Measurements from ENCODE around the gene VILL. TPM values are rescaled to one million over a fixed set of nuclear protein-coding genes. Genes with fewer than 3 reads are reported as not detected.

VILL gene
- total RNA-seq, 1 donor from 2014 or later, result 3.2 TPM

DNA sequence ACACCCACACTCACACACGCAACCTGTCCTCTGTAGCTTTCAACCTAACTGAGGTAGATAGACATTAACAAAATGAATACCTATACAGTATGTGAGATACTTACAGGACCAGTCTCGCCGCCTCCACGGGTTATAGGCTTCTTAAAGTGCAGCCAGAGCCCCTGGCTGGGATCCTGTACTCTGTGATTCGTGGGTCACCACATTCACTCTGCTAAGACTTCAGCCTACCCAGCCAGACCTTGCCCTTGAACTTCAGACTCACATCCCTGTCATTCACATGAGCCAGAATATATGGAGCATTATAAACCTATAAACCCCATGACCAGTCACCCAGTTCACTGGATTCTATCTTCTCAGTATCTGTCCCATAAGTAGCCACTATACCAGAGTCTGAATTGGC is 49.8 kb downstream of the VILL start:
- H3K27me3 Mint-ChIP-seq (ENCODE audit: unreplicated experiment), result peaks cover 4% of the 10 kb centered on the region
- peaks cover 2% of the 10 kb centered on the region for H3K9me3 Mint-ChIP-seq (ENCODE audit: unreplicated experiment)
- TF ChIP-seq, protein P1, sequence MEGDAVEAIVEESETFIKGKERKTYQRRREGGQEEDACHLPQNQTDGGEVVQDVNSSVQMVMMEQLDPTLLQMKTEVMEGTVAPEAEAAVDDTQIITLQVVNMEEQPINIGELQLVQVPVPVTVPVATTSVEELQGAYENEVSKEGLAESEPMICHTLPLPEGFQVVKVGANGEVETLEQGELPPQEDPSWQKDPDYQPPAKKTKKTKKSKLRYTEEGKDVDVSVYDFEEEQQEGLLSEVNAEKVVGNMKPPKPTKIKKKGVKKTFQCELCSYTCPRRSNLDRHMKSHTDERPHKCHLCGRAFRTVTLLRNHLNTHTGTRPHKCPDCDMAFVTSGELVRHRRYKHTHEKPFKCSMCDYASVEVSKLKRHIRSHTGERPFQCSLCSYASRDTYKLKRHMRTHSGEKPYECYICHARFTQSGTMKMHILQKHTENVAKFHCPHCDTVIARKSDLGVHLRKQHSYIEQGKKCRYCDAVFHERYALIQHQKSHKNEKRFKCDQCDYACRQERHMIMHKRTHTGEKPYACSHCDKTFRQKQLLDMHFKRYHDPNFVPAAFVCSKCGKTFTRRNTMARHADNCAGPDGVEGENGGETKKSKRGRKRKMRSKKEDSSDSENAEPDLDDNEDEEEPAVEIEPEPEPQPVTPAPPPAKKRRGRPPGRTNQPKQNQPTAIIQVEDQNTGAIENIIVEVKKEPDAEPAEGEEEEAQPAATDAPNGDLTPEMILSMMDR (IDR thresholded peaks at IDR 0.05; ENCODE audit: partially characterized antibody, unreplicated experiment), result no peak
- no peak overlapping the region for H3K4me3 Mint-ChIP-seq (ENCODE audit: unreplicated experiment)
- H3K4me1 Mint-ChIP-seq (ENCODE audit: low read depth, unreplicated experiment), result peaks cover 2% of the 10 kb centered on the region
- no peak for DNase-seq
- H3K36me3 Mint-ChIP-seq (ENCODE audit: unreplicated experiment), result no peaks in the 10 kb centered on the region
- H3K27ac Mint-ChIP-seq (ENCODE audit: unreplicated experiment), result no peak overlapping the region

DNA sequence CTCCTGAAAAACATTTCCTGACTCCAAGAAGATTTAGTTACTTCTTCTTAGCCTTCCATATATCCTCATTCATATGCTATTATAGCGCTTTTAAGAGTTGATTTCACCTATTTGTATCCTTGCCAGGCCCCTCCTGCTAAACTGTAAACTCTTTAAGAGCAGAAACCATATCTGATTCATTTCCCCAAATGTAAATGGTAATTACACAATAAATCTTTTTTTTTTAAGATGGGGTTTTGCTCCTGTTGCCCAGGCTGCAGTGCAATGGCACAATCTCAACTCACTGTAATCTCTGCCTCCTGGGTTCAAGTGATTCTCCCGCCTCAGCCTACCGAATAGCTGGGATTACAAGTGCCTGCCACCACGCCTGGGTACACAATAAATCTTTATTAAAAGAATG is 52.9 kb downstream of the VILL start:
- Mint-ChIP-seq H3K36me3 (ENCODE audit: unreplicated experiment) (peaks cover 5% of the 10 kb centered on the region), H3K27me3 (ENCODE audit: unreplicated experiment) (peaks cover 2% of the 10 kb centered on the region), H3K9me3 (ENCODE audit: unreplicated experiment) (no peaks in the 10 kb centered on the region), H3K4me1 (ENCODE audit: low read depth, unreplicated experiment) (no peaks in the 10 kb centered on the region), H3K4me3 (ENCODE audit: unreplicated experiment) (no peak overlapping the region), H3K27ac (ENCODE audit: unreplicated experiment) (no peak overlapping the region)
- TF ChIP-seq, protein P1 (IDR thresholded peaks at IDR 0.05; ENCODE audit: partially characterized antibody, unreplicated experiment), result no peak
- DNase-seq, result no peak

DNA sequence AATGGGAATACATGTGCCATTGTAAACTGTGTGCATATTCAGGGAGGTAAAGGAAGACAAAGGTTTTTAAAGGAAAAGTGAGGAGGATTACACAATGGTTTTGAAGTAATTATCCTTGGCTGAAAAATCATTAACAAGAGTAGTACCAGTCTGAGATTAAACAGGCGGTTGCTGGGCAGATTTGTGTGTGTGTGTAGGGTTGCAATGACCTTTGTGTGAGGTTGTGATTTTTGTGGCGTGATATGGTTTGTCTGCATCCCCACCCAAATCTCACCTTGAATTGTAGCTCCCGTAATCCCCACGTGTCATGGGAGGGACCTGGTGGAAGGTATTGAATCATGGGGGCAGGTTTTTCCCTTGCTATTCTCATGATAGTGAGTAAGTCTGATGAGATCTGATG is 55.4 kb downstream of the VILL start:
- no peaks in the 10 kb centered on the region for H3K4me1 Mint-ChIP-seq (ENCODE audit: low read depth, unreplicated experiment)
- no peak overlapping the region for H3K4me3 Mint-ChIP-seq (ENCODE audit: unreplicated experiment)
- no peaks in the 10 kb centered on the region for H3K9me3 Mint-ChIP-seq (ENCODE audit: unreplicated experiment)
- TF ChIP-seq, protein P1 (IDR thresholded peaks at IDR 0.05; ENCODE audit: partially characterized antibody, unreplicated experiment), result no peak
- DNase-seq, result no peak
- peaks cover 5% of the 10 kb centered on the region for H3K36me3 Mint-ChIP-seq (ENCODE audit: unreplicated experiment)
- no peak overlapping the region for H3K27ac Mint-ChIP-seq (ENCODE audit: unreplicated experiment)
- H3K27me3 Mint-ChIP-seq (ENCODE audit: unreplicated experiment), result peaks cover 3% of the 10 kb centered on the region

DNA sequence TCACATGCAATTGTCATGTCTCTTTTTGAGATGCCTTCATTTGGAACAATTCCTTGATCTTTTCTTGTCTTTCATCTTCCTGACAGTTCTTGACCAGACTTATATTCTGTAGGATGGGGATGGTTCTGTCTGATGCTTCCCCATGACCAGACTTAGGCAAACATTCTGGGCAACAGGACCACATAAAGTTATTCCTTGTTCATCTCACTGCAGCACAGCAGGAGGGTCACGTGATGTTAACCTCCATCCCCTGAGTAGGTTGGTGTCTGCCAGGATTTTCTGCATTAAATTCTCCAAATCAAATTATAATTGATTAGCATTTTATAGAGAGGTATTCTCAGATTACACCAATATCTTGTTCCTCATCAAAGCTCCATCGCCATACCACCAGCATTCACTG is 56.2 kb downstream of the VILL start:
- H3K4me1 Mint-ChIP-seq (ENCODE audit: low read depth, unreplicated experiment), result no peaks in the 10 kb centered on the region
- TF ChIP-seq, protein P1 (IDR thresholded peaks at IDR 0.05; ENCODE audit: partially characterized antibody, unreplicated experiment), result no peak
- DNase-seq, result no peak
- H3K4me3 Mint-ChIP-seq (ENCODE audit: unreplicated experiment), result no peak overlapping the region
- H3K9me3 Mint-ChIP-seq (ENCODE audit: unreplicated experiment), result peaks cover 3% of the 10 kb centered on the region
- H3K27ac Mint-ChIP-seq (ENCODE audit: unreplicated experiment), result no peak overlapping the region
- peaks cover 12% of the 10 kb centered on the region for H3K36me3 Mint-ChIP-seq (ENCODE audit: unreplicated experiment)
- peaks cover 6% of the 10 kb centered on the region for H3K27me3 Mint-ChIP-seq (ENCODE audit: unreplicated experiment)

DNA sequence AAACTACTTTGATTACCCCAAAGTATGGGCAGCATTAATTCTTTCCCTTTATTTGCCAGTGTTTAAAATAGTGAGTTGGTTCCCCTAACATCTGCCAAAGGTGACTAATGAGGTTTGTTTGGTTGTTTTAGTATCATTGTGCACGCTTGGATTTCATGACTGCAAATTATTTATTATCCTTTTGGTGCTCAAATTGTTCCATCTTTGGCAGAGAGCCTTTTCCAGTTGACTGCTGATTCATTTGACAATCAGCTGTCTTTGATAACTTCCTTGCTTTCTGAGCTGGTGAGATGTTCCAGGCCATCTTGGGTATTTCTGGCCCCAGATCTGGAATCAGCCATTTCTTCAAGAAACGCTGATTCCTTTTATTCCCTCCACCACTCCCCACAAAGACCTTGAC is 57.3 kb downstream of the VILL start:
- peaks cover 6% of the 10 kb centered on the region for H3K27me3 Mint-ChIP-seq (ENCODE audit: unreplicated experiment)

More for the DNA sequence above, 57.3 kb downstream of the VILL start:
- Mint-ChIP-seq H3K4me3 (ENCODE audit: unreplicated experiment) (no peak overlapping the region), H3K36me3 (ENCODE audit: unreplicated experiment) (peaks cover 13% of the 10 kb centered on the region), H3K9me3 (ENCODE audit: unreplicated experiment) (peaks cover 8% of the 10 kb centered on the region), H3K4me1 (ENCODE audit: low read depth, unreplicated experiment) (no peaks in the 10 kb centered on the region), H3K27ac (ENCODE audit: unreplicated experiment) (no peak overlapping the region)
- TF ChIP-seq, protein P1 (IDR thresholded peaks at IDR 0.05; ENCODE audit: partially characterized antibody, unreplicated experiment), result no peak
- no peak for DNase-seq

Data from glutamatergic neuron (in vitro differentiated cells).